Measurements from ENCODE around the gene MFSD12.

GRCh38 chr19:3563709-3564524 is 6.5 kb upstream of the MFSD12 start:
- no peak for TF ChIP-seq CTCF (IDR thresholded peaks at IDR 0.05; ENCODE audit: low read length)
- no peak for TF ChIP-seq EZH2phosphoT487 (IDR thresholded peaks at IDR 0.05; ENCODE audit: low read length)
- TF ChIP-seq EZH2 (optimal IDR thresholded peaks at IDR 0.05; ENCODE audit: low read depth, low read length): no peak

Measured in MM.1S (cell line).